IMR-90 (cell line): ENCODE results near the gene GPR139. TPM values are rescaled to one million over a fixed set of nuclear protein-coding genes. Genes with fewer than 3 reads are reported as not detected.

Source experiments
- ATAC-seq: fragments of 200-7000 bp; cut with Tn5 transposase; 2 replicates; pipeline ENCODE4 v1.9.1; 2020; ENCODE audit warnings: low read depth, mild to moderate bottlenecking, moderate library complexity
- BruUV-seq: library from RNA; stranded (reverse); fragments of 400-500 nt; replicated peaks from 2 replicates; lab custom pipeline; 2021; lab: Mats Ljungman, UMichigan
- CTCF ChIA-PET: fragments of 300-600 bp; formaldehyde crosslinking; extraction: SDS; loops from one replicate; lab custom pipeline; 2021; ENCODE audit warnings: antibody characterized with exemption; lab: Yijun Ruan, JAX
- POLR2A ChIA-PET: fragments of 300-600 bp; sonication (Branson Sonifier 250); formaldehyde crosslinking; loops from one replicate; lab custom pipeline; 2022; ENCODE audit warnings: antibody characterized with exemption; ENCODE audit not compliant: unreplicated experiment; lab: Charles Lee
- DNase-seq: peaks from one replicate; pipeline ENCODE4 v3.0.0; 2013
- H2AFZ ChIP-seq: replicated peaks from 2 replicates; pipeline ENCODE3; 2013; ENCODE audit warnings: low read length, mild to moderate bottlenecking; ENCODE audit not compliant: poor library complexity
- H2AK5ac ChIP-seq: 2 replicates; pipeline ENCODE4 v1.6.1; 2013; ENCODE audit warnings: low read depth, low read length, inconsistent platforms
- H2AK9ac ChIP-seq: replicated peaks from 2 replicates; pipeline ENCODE3; 2013; ENCODE audit warnings: mild to moderate bottlenecking, low read depth, low read length, moderate library complexity; ENCODE audit not compliant: poor library complexity
- H2BK120ac ChIP-seq: 2 replicates; pipeline ENCODE4 v1.6.1; 2013; ENCODE audit warnings: low read depth, low read length, inconsistent platforms
- H2BK15ac ChIP-seq: 3 replicates; pipeline ENCODE4 v1.6.1; 2013; ENCODE audit warnings: low read depth, low read length, inconsistent platforms
- H2BK20ac ChIP-seq: 2 replicates; pipeline ENCODE4 v1.6.1; 2013; ENCODE audit warnings: low read depth, mild to moderate bottlenecking, inconsistent platforms, low read length, moderate library complexity
- H2BK5ac ChIP-seq: 2 replicates; pipeline ENCODE4 v1.6.1; 2013; ENCODE audit warnings: mild to moderate bottlenecking, low read depth, low read length, inconsistent platforms; ENCODE audit not compliant: poor library complexity, severe bottlenecking
- H3K14ac ChIP-seq: replicated peaks from 2 replicates; pipeline ENCODE4 v1.6.1; 2013; ENCODE audit warnings: low read depth, low read length, inconsistent platforms
- H3K18ac ChIP-seq: 2 replicates; pipeline ENCODE4 v1.6.1; 2013; ENCODE audit warnings: low read depth, low read length, control low read depth
- H3K23ac ChIP-seq: 2 replicates; pipeline ENCODE4 v1.6.1; 2013; ENCODE audit warnings: low read depth, low read length, inconsistent platforms
- H3K27ac ChIP-seq: 2 replicates; pipeline ENCODE4 v1.5.1; 2013; ENCODE audit warnings: mild to moderate bottlenecking, control low read depth, low read length; ENCODE audit not compliant: insufficient read depth
- H3K27me3 ChIP-seq: 2 replicates; pipeline ENCODE4 v1.6.1; 2013; ENCODE audit warnings: low read length; ENCODE audit not compliant: control insufficient read depth, insufficient read depth
- H3K36me3 ChIP-seq: 2 replicates; pipeline ENCODE4 v1.6.1; 2013; ENCODE audit warnings: low read length, mixed read lengths; ENCODE audit not compliant: control insufficient read depth, insufficient read depth
- H3K4ac ChIP-seq: 2 replicates; pipeline ENCODE4 v1.6.1; 2013; ENCODE audit warnings: low read depth, low read length, inconsistent platforms
- H3K4me1 ChIP-seq: 2 replicates; pipeline ENCODE4 v1.6.1; 2013; ENCODE audit warnings: low read length, mixed read lengths; ENCODE audit not compliant: control insufficient read depth, insufficient read depth
- H3K4me2 ChIP-seq: 2 replicates; pipeline ENCODE4 v1.6.1; 2013; ENCODE audit warnings: low read depth, mild to moderate bottlenecking, control low read depth, low read length, moderate library complexity
- H3K4me3 ChIP-seq: 2 replicates; pipeline ENCODE4 v1.5.1; 2013; ENCODE audit warnings: low read depth, mild to moderate bottlenecking, control low read depth, low read length, moderate library complexity; ENCODE audit not compliant: insufficient read depth
- H3K56ac ChIP-seq: 2 replicates; pipeline ENCODE4 v1.6.1; 2013; ENCODE audit warnings: low read length, inconsistent platforms; ENCODE audit not compliant: insufficient read depth; ENCODE audit errors: extremely low read depth
- H3K79me1 ChIP-seq, 2 experiments: 2 replicates each; pipeline ENCODE4 v1.6.1; 2013; ENCODE audit warnings: low read length in 2 of 2, inconsistent platforms in 1 of 2, low read depth in 1 of 2
- H3K9ac ChIP-seq: 2 replicates; pipeline ENCODE4 v1.6.1; 2013; ENCODE audit warnings: low read depth, low read length, control low read depth
- H3K9me1 ChIP-seq: 2 replicates; pipeline ENCODE4 v1.6.1; 2013; ENCODE audit warnings: low read length, inconsistent platforms; ENCODE audit not compliant: insufficient read depth
- H3K9me3 ChIP-seq: 2 replicates; pipeline ENCODE4 v1.6.1; 2013; ENCODE audit warnings: low read length; ENCODE audit not compliant: control insufficient read depth, insufficient read depth
- H4K20me1 ChIP-seq: 2 replicates; pipeline ENCODE4 v1.6.1; 2013; ENCODE audit warnings: low read length, inconsistent platforms; ENCODE audit not compliant: insufficient read depth
- H4K5ac ChIP-seq: 2 replicates; pipeline ENCODE4 v1.6.1; 2013; ENCODE audit warnings: mild to moderate bottlenecking, low read depth, low read length, control low read depth
- H4K8ac ChIP-seq, 2 experiments: 2 replicates each; pipeline ENCODE4 v1.6.1; 2013; ENCODE audit warnings: low read depth in 2 of 2, low read length in 2 of 2, control low read depth in 1 of 2, inconsistent platforms in 1 of 2
- H4K91ac ChIP-seq: 2 replicates; pipeline ENCODE4 v1.6.1; 2013; ENCODE audit warnings: low read depth, low read length, inconsistent platforms; ENCODE audit not compliant: insufficient read depth
- CHD1 ChIP-seq: IDR thresholded peaks from 2 replicates; pipeline ENCODE4 v1.6.1; 2012; ENCODE audit warnings: low read depth, low read length, improper control_type of control experiment
- FOS ChIP-seq: fragments of 150-350 bp; IDR thresholded peaks from 2 replicates; pipeline ENCODE4 v1.6.1; 2016; ENCODE audit warnings: low read depth, low read length
- POLR2A ChIP-seq: IDR thresholded peaks from 2 replicates; pipeline ENCODE4 v1.6.1; 2012; ENCODE audit warnings: mild to moderate bottlenecking, low read depth, low read length
- WGBS, 2 experiments: methylation state at CpG; one replicate each; pipeline versions ENCODE4 v1.1.5 to v1.1.7; 2013; ENCODE audit warnings: missing lambda C conversion rate in 2 of 2; ENCODE audit not compliant: insufficient read length in 1 of 2; ENCODE audit errors: extremely low coverage in 2 of 2; 5-methylcytosine and 5-hydroxymethylcytosine counted together
- dilution Hi-C: fragments of 300-500 bp; cut with HindIII; formaldehyde crosslinking; loops from one replicate; pipeline ENCODE4 v1.14.3; 2018; ENCODE audit warnings: low sequenced_read_pairs; ENCODE audit not compliant: unreplicated experiment
- in situ Hi-C: fragments of 300-500 bp; cut with MboI; formaldehyde crosslinking; loops from 3 replicates; pipeline ENCODE4 v1.14.3; 2019; ENCODE audit warnings: low sequenced_read_pairs, inconsistent platforms, mixed read lengths
- intact Hi-C: fragments of 100-400 bp; cut with micrococcal nuclease; formaldehyde crosslinking; loops from 2 replicates; pipeline ENCODE4 v1.10.0; 2022
- polyA plus RNA-seq, 3 experiments: library from polyadenylated mRNA; depleted of rRNA; stranded (reverse); fragments of >200 nt; gene quantifications; 2 replicates each; pipeline ENCODE4 v1.2.3, GENCODE V29; 2012; ENCODE audit warnings: low replicate concordance in 1 of 3
- total RNA-seq: library from RNA; depleted of rRNA; stranded (reverse); fragments of >200 nt; gene quantifications from 2 replicates; pipeline ENCODE4 v1.2.3, GENCODE V29; 2012

Gene GPR139
- total and polyA plus RNA-seq, 2 of the 4 experiments (the other 2 are of a cell fraction) = not detected

GRCh38 chr16:20064931-20065330 lies 8.8 kb downstream of the GPR139 start:
- Histone ChIP-seq H2BK15ac (no peak overlapping the region), H3K4ac (no peak overlapping the region), H4K91ac (no peak overlapping the region), H4K20me1 (no peaks in the 10 kb centered on the region), H3K27me3 (no peaks in the 10 kb centered on the region), H3K9me3 (peaks cover 2% of the 10 kb centered on the region; the same call in 1 of the 2 replicates), H3K14ac (no peak overlapping the region), H3K18ac (no peak overlapping the region), H2BK5ac (no peak overlapping the region), H2BK20ac (no peak overlapping the region), H3K9me1 (no peaks in the 10 kb centered on the region), H3K79me1 (no peaks in the 10 kb centered on the region), H3K4me1 (no peaks in the 10 kb centered on the region), H3K36me3 (no peaks in the 10 kb centered on the region), H2BK120ac (no peak overlapping the region), H3K9ac (no peak overlapping the region), H3K27ac (no peak overlapping the region), H3K4me2 (no peak overlapping the region), H2AK9ac (no peak overlapping the region), H3K4me3 (no peak overlapping the region), H4K8ac (no peak overlapping the region), H2AK5ac (no peak overlapping the region), H3K23ac (no peak overlapping the region), H3K56ac (no peak overlapping the region), H4K5ac (no peak overlapping the region), H2AFZ (no peak overlapping the region)
- intact Hi-C loops = no loop called here
- in situ Hi-C loops = no loop called here
- WGBS, 2 experiments = no CpG with 5 or more reads among the region's 2 CpGs
- ATAC-seq (no peak), DNase-seq (no peak)
- POLR2A ChIA-PET = interaction anchor here (0.5 kb wide), 1 partner anchor 167 kb away, joined by 5 read pairs; no protein-coding TSS in a partner anchor
- BruUV-seq = no TSS peak
- CTCF ChIA-PET = no interaction called here
- TF ChIP-seq POLR2A (no peak), CHD1 (no peak), FOS (no peak)
- dilution Hi-C loops = no loop called here
